Subcutaneous abdominal adipose tissue (tissue), 5 donors: ENCODE data around the gene SLC45A3.

Source experiments
- H3K27ac ChIP-seq: one replicate; pipeline ENCODE4 v1.7.0; 2013; ENCODE audit warnings: low read depth, mild to moderate bottlenecking, inconsistent platforms, low read length, moderate library complexity
- H3K27me3 ChIP-seq, 5 donors: one replicate each; pipeline ENCODE4 v1.7.0; 2013; ENCODE audit warnings: low read length in 5 of 5, inconsistent platforms in 1 of 5; ENCODE audit not compliant: control insufficient read depth in 5 of 5, insufficient read depth in 4 of 5
- H3K36me3 ChIP-seq, 5 donors: one replicate each; pipeline ENCODE4 v1.7.0; 2013; ENCODE audit warnings: low read length in 5 of 5; ENCODE audit not compliant: control insufficient read depth in 5 of 5, insufficient read depth in 5 of 5
- H3K4me1 ChIP-seq, 5 donors: one replicate each; pipeline ENCODE4 v1.7.0; 2013; ENCODE audit warnings: low read length in 5 of 5, mild to moderate bottlenecking in 3 of 5, moderate library complexity in 1 of 5; ENCODE audit not compliant: control insufficient read depth in 5 of 5, insufficient read depth in 5 of 5
- H3K4me3 ChIP-seq, 5 donors: one replicate each; pipeline ENCODE4 v1.7.0; 2013; ENCODE audit warnings: low read length in 5 of 5, low read depth in 1 of 5
- H3K9ac ChIP-seq, 5 donors: one replicate each; pipeline ENCODE4 v1.7.0; 2013; ENCODE audit warnings: low read length in 5 of 5, mild to moderate bottlenecking in 4 of 5, moderate library complexity in 3 of 5
- H3K9me3 ChIP-seq, 5 donors: one replicate each; pipeline ENCODE4 v1.7.0; 2013; ENCODE audit warnings: low read length in 5 of 5; ENCODE audit not compliant: control insufficient read depth in 5 of 5
- donor health status: healthy.
- donor health status: healthy.
- donor health status: healthy.
- donor health status: healthy.
- donor health status: healthy.

Gene SLC45A3

DNA sequence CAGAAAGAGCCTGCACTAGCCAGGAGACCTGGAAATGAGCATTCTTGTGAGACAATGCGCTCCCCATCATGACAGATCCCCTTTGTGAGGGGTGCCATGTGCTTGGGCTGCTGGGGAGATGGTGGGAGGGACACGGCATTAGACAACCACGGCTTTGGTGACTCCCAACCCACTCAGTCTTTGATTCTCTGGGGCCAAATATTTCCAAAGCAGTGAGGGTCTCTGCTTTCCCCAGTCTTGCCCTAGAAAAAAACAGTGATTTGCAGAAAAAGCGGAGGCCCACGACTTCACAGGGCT is 10.2 kb downstream of the SLC45A3 start:
- Histone ChIP-seq H3K4me1 (peaks cover 0 to 28% (median 11%) of the 10 kb centered on the region in 5 donors), H3K27ac (no peak overlapping the region), H3K4me3 (no peak overlapping the region), H3K9ac (no peak overlapping the region), H3K36me3 (no peaks in the 10 kb centered on the region), H3K9me3 (no peaks in the 10 kb centered on the region), H3K27me3 (peaks cover 10 to 28% (median 15%) of the 10 kb centered on the region in 5 donors)

DNA sequence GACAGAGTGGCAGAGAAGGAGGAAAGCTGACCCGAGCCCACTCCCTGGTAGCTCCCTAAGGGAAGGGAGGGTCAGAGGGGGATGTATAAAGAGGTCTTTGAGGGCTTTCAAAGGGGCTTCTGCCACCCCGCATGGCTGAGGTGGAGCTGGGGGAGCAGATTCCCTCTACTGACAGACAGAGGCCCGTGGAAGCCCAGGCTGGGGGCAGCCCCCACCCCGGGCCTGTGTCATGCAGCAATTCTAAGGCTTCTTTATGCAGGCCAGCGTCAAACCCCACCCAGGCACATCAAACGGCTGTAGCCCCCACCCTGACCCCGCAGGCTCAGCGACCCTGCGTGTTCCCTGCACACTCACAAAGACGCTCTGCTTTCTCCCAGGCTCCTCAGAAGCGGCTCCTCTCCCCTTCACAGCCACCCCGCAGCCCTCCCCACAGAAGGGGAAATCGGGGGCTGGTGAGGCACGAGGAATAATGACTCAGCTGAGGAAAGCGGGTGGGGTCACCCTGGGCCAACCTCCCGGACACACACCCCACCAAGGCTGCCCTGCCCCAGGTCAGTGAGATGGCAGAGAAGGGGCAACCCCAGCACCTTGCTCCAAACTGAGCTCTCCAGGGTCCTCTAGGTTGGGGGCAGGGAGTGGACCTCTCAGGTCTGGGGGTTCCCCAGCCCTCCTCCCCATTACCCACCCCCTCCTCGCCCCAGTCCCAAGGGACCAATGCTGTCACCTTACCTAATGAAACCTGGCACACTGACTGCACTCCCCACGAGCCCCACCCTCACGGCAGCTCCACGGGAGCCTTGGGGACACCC is 10.8 kb downstream of the SLC45A3 start:
- Histone ChIP-seq H3K4me3 (no peak overlapping the region), H3K9ac (no peak overlapping the region), H3K4me1 (peaks cover 0 to 30% (median 15%) of the 10 kb centered on the region in 5 donors), H3K9me3 (no peaks in the 10 kb centered on the region), H3K27me3 (peaks cover 10 to 28% (median 16%) of the 10 kb centered on the region in 5 donors), H3K36me3 (no peaks in the 10 kb centered on the region), H3K27ac (no peak overlapping the region)

DNA sequence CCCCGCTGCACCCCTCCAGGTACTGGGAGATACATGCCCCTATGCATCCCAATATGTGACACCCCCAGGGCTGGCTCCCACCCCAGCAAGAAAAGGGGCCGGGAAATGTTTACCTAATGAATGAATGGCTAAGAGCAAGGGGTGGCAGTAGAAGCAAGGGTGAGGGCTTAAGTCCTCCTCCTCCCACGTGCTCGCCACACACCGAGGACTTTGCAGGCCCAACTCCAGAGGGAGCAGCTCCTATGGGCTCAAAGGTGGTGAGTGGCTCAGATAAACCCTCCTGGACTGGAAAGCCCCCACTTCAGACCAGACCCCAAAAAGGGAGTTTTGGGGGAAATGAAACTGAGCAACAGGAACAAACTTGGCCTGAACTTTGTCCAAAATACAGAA is 11.4 kb downstream of the SLC45A3 start:
- Histone ChIP-seq H3K4me3 (no peak overlapping the region), H3K27ac (no peak overlapping the region), H3K36me3 (no peaks in the 10 kb centered on the region), H3K9me3 (no peaks in the 10 kb centered on the region), H3K4me1 (peaks cover 0 to 30% (median 20%) of the 10 kb centered on the region in 5 donors), H3K9ac (peak overlapping the region in 1 of 5 donors; percentile 11), H3K27me3 (peaks cover 10 to 31% (median 17%) of the 10 kb centered on the region in 5 donors)

DNA sequence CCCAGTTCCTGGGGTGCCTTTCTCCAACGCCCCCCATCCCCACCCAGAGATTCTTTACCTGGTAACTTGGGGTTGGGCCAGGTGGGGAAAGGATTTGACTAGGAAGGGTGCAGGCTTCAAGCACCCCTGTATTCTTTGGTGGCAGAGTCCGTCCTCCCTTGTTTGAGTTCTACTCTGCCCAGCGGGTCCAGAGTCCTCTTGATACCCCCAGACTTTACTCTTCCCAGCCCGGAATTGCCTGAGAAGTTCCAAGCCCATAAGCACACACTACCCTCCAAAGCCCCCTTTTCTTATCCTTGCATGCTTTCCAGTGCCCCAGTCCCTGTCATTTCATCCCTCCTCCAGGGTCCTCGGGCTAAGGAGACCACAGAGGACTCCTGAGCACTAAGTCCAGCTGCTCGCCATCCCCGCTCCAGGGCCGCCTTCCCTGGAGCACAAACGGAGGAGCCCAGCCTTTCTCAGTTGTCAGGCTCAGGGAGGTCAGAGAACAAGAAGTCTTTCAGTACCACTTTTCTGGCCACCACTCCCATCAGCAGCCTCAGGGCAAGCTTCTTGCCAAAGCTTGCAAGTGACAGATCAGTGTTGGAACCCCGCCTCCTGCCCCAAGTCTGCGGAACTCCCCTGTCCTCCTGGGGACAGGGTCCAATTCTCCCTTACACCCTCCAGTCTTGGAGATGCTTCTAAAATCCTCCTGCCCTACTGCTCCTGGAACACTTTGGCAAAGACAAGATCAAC is 12.2 kb downstream of the SLC45A3 start:
- Histone ChIP-seq H3K36me3 (no peaks in the 10 kb centered on the region), H3K9ac (no peak overlapping the region), H3K4me1 (peaks cover 0 to 30% (median 20%) of the 10 kb centered on the region in 5 donors), H3K27ac (no peak overlapping the region), H3K27me3 (peaks cover 10 to 31% (median 17%) of the 10 kb centered on the region in 5 donors), H3K4me3 (no peak overlapping the region), H3K9me3 (no peaks in the 10 kb centered on the region)

DNA sequence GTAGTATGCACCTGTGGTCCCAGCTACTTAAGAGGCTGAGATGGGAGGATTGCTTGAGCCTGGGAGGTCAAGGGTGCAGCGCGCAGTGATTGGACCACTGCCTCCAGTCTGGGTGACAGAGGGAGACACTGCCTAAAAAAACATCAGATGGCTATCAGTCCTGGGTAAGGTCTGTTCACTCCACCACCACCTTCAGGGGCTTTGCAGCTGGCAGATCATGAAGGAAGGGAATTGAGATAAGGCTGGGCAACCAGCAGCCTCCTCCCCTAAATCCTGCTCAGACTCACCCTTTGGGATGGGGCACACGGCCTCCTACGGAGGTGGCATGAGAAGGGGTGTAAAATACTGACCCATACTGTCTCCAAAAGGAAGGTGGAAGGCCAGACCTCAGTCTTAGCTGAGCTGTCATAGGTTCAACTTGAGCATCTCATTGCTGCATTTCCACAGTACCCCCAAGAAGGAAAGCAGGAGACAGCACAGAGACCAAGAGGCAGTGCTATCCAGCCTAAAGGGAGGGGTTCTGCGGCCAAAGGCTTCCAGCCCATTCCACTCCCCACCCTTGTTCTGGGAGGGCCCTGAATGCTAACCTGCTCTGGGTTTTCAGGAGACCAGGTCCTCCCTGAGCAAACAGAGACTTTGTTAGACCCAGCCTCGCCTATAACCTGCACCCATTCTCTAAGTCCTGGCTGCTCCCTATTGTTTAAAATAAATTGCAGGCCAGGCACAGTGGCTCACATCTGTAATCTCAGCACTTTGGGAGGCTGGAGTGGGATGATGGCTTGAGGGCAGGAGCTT is 13.7 kb downstream of the SLC45A3 start:
- Histone ChIP-seq H3K27me3 (peaks cover 10 to 25% (median 17%) of the 10 kb centered on the region in 5 donors), H3K4me3 (no peak overlapping the region), H3K27ac (no peak overlapping the region), H3K36me3 (no peaks in the 10 kb centered on the region), H3K9ac (no peak overlapping the region), H3K4me1 (peaks cover 0 to 30% (median 20%) of the 10 kb centered on the region in 5 donors), H3K9me3 (no peaks in the 10 kb centered on the region)

DNA sequence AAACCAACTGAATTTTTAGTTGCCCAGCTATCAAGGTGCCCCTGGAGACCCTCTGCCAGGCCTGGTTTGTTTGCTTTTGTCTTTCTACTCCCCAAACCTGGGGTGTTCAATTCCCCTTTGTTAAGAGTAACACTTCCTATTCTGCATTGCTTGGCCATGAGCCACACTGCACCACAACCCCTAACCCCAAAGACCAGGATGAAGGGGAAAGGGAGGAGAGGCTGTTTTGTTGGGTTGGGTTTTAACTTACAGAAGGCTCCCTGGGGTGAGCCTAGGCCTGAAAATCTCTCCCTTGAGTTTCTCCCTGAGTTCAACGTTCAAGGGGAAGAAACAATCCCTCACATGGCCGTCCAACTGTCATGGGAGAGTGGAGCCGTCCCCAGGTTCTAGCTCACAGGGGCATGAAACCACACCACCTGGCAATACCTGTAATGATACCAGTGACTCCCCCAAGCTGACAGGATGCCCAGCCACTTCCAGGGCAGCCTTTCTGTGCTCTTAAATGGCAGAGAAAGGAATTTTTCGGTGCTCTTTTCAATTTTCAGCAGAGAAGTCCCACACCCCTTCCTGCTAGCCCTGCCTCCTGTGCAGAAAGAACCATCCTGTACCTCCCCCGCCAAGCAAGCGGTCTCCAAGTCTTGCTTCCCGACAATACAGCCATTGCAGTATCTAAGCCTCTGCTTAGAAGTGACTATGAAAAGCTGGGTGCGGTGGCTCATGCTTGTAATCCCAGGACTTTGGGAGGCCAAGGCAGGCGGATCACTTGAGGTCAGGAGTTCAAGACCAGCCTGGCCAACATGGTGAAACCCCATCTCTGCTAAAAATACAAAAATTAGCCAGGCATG is 14.9 kb downstream of the SLC45A3 start:
- Histone ChIP-seq H3K4me1 (peaks cover 0 to 30% (median 20%) of the 10 kb centered on the region in 5 donors), H3K27me3 (peaks cover 4 to 22% (median 15%) of the 10 kb centered on the region in 5 donors), H3K4me3 (no peak overlapping the region), H3K9me3 (no peaks in the 10 kb centered on the region), H3K9ac (no peak overlapping the region), H3K27ac (no peak overlapping the region), H3K36me3 (no peaks in the 10 kb centered on the region)

DNA sequence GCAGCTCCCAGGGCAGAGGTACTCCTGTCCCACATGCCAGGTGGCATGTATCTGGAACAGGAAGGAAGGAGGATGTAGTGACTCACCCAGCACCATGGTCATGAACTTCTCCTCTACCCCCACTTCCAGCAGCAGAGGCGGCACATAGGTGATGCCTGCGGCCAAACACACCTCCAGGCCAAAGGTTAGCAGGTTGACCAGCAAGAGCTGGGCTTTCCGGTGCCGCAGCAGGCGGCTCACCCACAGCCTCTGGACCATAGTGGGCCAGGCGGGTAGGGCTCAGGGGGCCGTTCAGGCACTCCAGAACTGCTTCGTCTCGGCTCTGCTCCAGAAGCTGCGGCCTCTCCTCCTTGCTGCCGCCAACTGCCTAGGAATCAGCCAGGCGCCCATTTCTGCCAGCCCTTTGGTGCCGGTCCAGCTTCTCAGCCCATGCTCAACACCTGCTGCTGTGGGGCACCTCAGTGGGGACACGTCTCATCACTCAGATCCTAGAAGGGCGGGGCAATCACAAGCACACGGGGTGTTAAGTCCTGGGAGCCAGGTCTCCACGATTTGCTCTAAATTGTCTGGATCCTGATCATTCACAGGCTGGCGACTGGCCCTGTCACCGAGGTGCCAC is 15.8 kb downstream of the SLC45A3 start:
- Histone ChIP-seq H3K4me1 (peaks cover 0 to 23% (median 17%) of the 10 kb centered on the region in 5 donors), H3K27ac (no peak overlapping the region), H3K9ac (no peak overlapping the region), H3K9me3 (no peaks in the 10 kb centered on the region), H3K36me3 (no peaks in the 10 kb centered on the region), H3K4me3 (no peak overlapping the region), H3K27me3 (peaks cover 3 to 18% (median 12%) of the 10 kb centered on the region in 5 donors)

DNA sequence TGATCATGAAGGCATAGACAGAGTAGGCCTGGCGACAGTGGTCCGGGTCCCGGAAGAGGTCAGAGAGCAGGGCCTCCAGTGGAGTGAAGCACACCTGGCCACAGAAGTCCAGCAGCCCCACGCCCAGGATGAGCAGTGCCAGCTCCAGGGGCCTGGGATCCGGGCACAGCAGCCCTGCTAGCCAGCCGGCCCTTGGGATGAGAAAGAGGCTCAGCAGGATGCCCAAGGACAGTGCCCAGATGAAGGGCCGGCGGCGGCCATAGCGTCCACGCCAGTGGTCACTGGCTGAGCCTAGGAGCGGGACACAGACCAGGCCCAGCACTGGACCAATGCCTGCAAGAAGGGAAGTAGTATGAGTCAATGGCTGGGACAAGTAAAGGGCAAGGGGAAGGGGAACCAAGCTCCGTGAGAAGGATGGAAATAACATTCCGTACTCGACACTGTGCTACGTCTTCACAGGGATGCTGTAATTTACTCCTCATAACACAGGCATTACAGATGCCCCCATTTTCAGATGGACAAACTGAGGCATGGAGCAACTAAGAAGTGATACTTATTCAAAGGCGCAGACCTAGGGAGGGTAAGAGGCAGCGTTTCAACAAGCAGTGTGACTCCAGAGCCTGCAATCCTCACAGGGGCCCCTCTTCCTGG is 16.9 kb downstream of the SLC45A3 start:
- Histone ChIP-seq H3K9me3 (no peaks in the 10 kb centered on the region), H3K27me3 (peaks cover 3 to 15% (median 11%) of the 10 kb centered on the region in 5 donors), H3K4me3 (no peak overlapping the region), H3K9ac (no peak overlapping the region), H3K4me1 (peaks cover 0 to 23% (median 11%) of the 10 kb centered on the region in 5 donors), H3K36me3 (no peaks in the 10 kb centered on the region), H3K27ac (no peak overlapping the region)

DNA sequence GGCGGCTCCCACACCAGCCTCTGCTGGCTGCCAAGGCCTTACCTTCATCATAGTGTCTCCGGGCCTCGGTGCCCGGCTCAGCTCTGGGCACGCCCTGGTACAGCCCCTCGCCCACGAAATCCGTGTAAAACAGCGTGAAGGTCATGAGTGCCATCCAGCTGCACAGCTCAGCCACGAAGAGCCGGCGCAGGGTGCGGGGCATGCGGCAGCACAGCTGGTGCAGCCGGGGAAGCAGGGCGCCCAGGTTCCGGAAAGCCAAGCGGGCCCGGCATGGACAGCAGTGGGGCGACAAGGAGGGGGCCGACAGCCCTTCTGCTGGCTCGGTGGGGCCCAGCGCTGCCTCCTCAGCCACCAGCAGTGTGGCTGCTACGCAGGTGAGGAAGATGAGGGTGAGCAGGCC is 17.5 kb downstream of the SLC45A3 start:
- Histone ChIP-seq H3K27me3 (peaks cover 3 to 12% (median 9%) of the 10 kb centered on the region in 5 donors), H3K27ac (no peak overlapping the region), H3K36me3 (no peaks in the 10 kb centered on the region), H3K9me3 (no peaks in the 10 kb centered on the region), H3K4me3 (no peak overlapping the region), H3K4me1 (peaks cover 0 to 23% (median 11%) of the 10 kb centered on the region in 5 donors), H3K9ac (no peak overlapping the region)
